Stimulated activated CD8-positive, alpha-beta memory T cell treated with anti-CD3 and anti-CD28 coated beads, Interleukin-15, amount 100 ng/mL, for 4 hours (primary cell): ENCODE measurements around the gene ADD1.
"Not testable (repeated sequence)": the region's sequence is repeated elsewhere in the genome, so short reads cannot be mapped to it uniquely, and the experiment has no call there.

Experiments used
- DNase-seq, 2 donors: peaks; one replicate each; pipeline ENCODE4 v3.0.0-alpha.2; 2020; ENCODE audit warnings: low read depth in 2 of 2

The ADD1 gene

GRCh38 chr4:2944586-2945526, 101.2 kb downstream of the ADD1 start:
- DNase-seq = no peak

GRCh38 chr4:2945619-2946604, 102.3 kb downstream of the ADD1 start:
- DNase-seq = not testable (repeated sequence)

- no peak for DNase-seq
Measured at GRCh38 chr4:2946812-2947600, 103.4 kb downstream of the ADD1 start.

GRCh38 chr4:2947926-2948325, 104.3 kb downstream of the ADD1 start:
- no peak for DNase-seq

- no peak for DNase-seq
Measured at GRCh38 chr4:2948895-2949781, 105.5 kb downstream of the ADD1 start.

- no peak for DNase-seq
Measured at GRCh38 chr4:2949782-2950125, 106.1 kb downstream of the ADD1 start.

GRCh38 chr4:2950221-2950989, 106.8 kb downstream of the ADD1 start:
- no peak for DNase-seq

- no peak for DNase-seq
Measured at GRCh38 chr4:2953496-2953895, 109.9 kb downstream of the ADD1 start.

GRCh38 chr4:2954358-2955185, 110.9 kb downstream of the ADD1 start:
- no peak for DNase-seq

GRCh38 chr4:2955186-2956044, 111.8 kb downstream of the ADD1 start:
- DNase-seq = not testable (repeated sequence)

- no peak for DNase-seq
Measured at GRCh38 chr4:2958446-2958845, 114.8 kb downstream of the ADD1 start.

GRCh38 chr4:2960450-2960849, 116.8 kb downstream of the ADD1 start:
- DNase-seq = not testable (repeated sequence)

- DNase-seq = no peak
Measured at GRCh38 chr4:2961421-2961810, 117.8 kb downstream of the ADD1 start.

- no peak for DNase-seq
Measured at GRCh38 chr4:2961811-2962441, 118.3 kb downstream of the ADD1 start.

GRCh38 chr4:2962614-2963174, 119.0 kb downstream of the ADD1 start:
- DNase-seq = no peak

- peak; percentile 95 for DNase-seq
Measured at GRCh38 chr4:2963175-2963965, 119.7 kb downstream of the ADD1 start, which contains the start of the genes GRK4 and NOP14. TSS of gene GRK4 (plus strand) at chr4:2963571. CDS start at chr4:2964071, 500 bp downstream. TSS of gene NOP14 (minus strand) at chr4:2963406. CDS start at chr4:2963319, 87 bp downstream.
